ENCODE data around the gene CDIPT. TPM values are rescaled to one million over a fixed set of nuclear protein-coding genes. Genes with fewer than 3 reads are reported as not detected.
"Not testable (repeated sequence)": the region's sequence is repeated elsewhere in the genome, so short reads cannot be mapped to it uniquely, and the experiment has no call there.

CDIPT gene
- total RNA-seq, 2 experiments from 2014 or later: 39.5 to 43.9 TPM

GRCh38 chr16:29871822-29872546 lies 9.0 kb upstream of the CDIPT start:
- intact Hi-C loops (cut with micrococcal nuclease): no loop called here
- H3K27me3 Mint-ChIP-seq: peaks cover 8% of the 10 kb centered on the region
- H3K9me3 Mint-ChIP-seq: no peaks in the 10 kb centered on the region
- H3K27ac Mint-ChIP-seq: no peak overlapping the region
- no peak overlapping the region for H3K4me3 Mint-ChIP-seq
- CTCF ChIA-PET: interaction anchor here (0.8 kb wide), 1 partner anchor 24 kb away, joined by 3 read pairs; no protein-coding TSS in a partner anchor
- POLR2A ChIA-PET: interaction anchor here (1.0 kb wide), 1 partner anchor 9 kb away, joined by 3 read pairs; the partner anchor contains the start of gene CDIPT
- peaks cover 8% of the 10 kb centered on the region for H3K4me1 Mint-ChIP-seq (ENCODE audit: low read depth)
- no peaks in the 10 kb centered on the region for H3K36me3 Mint-ChIP-seq
- DNase-seq: no peak

GRCh38 chr16:29869067-29869466 lies 6.0 kb upstream of the CDIPT start:
- H3K4me1 Mint-ChIP-seq (ENCODE audit: low read depth); CTCF ChIA-PET; POLR2A ChIA-PET; H3K9me3 Mint-ChIP-seq; DNase-seq; intact Hi-C loops (cut with micrococcal nuclease); H3K27me3 Mint-ChIP-seq; H3K27ac Mint-ChIP-seq; H3K36me3 Mint-ChIP-seq; H3K4me3 Mint-ChIP-seq: not testable (repeated sequence)

GRCh38 chr16:29868396-29869009 lies 5.5 kb upstream of the CDIPT start:
- intact Hi-C loops (cut with micrococcal nuclease): no loop called here
- Mint-ChIP-seq H3K4me1 (ENCODE audit: low read depth) (no peaks in the 10 kb centered on the region), H3K9me3 (no peaks in the 10 kb centered on the region), H3K36me3 (no peaks in the 10 kb centered on the region), H3K4me3 (no peak overlapping the region), H3K27me3 (no peaks in the 10 kb centered on the region), H3K27ac (no peak overlapping the region)
- DNase-seq: no peak
- POLR2A ChIA-PET: no interaction called here
- CTCF ChIA-PET: no interaction called here

- no peak overlapping the region for H3K4me3 Mint-ChIP-seq
- no peaks in the 10 kb centered on the region for H3K27me3 Mint-ChIP-seq
- H3K36me3 Mint-ChIP-seq: peaks cover 3% of the 10 kb centered on the region
- intact Hi-C loops (cut with micrococcal nuclease): loop anchor here (5.0 kb wide), 1 partner anchor 158 kb away; the partner anchor contains the start of gene C16orf92
- ChIA-PET POLR2A (interaction anchor here (0.8 to 2.1 kb wide), 2 partner anchors 13 to 62 kb away, joined by 3 to 7 read pairs; partner anchors contain the start of gene KCTD13), CTCF (interaction anchor here (0.7 to 1.1 kb wide), 2 partner anchors 14 to 16 kb away, joined by 3 read pairs; no protein-coding TSS in a partner anchor)
- no peaks in the 10 kb centered on the region for H3K9me3 Mint-ChIP-seq
- no peak for DNase-seq
- H3K27ac Mint-ChIP-seq: no peak overlapping the region
- H3K4me1 Mint-ChIP-seq (ENCODE audit: low read depth): peaks cover 16% of the 10 kb centered on the region
Observed at GRCh38 chr16:29864205-29864604, 1.2 kb upstream of the CDIPT start.

GRCh38 chr16:29863669-29863984 lies 601 bp upstream of the CDIPT start:
- no peak for DNase-seq
- H3K4me1 Mint-ChIP-seq (ENCODE audit: low read depth): peaks cover 16% of the 10 kb centered on the region
- intact Hi-C loops (cut with micrococcal nuclease): loop anchor here (1.0 to 5.0 kb wide), 6 partner anchors 43 to 159 kb away; partner anchors contain the start of genes C16orf92, HIRIP3, KCTD13 and MVP
- CTCF ChIA-PET: interaction anchor here (0.7 to 2.4 kb wide), 7 partner anchors 11 to 192 kb away, joined by 3 to 11 read pairs (median 4); partner anchors contain the start of gene TMEM219
- H3K27me3 Mint-ChIP-seq: no peaks in the 10 kb centered on the region
- peaks cover 3% of the 10 kb centered on the region for H3K36me3 Mint-ChIP-seq
- peak overlapping the region; percentile 94 for H3K4me3 Mint-ChIP-seq
- no peaks in the 10 kb centered on the region for H3K9me3 Mint-ChIP-seq
- H3K27ac Mint-ChIP-seq: peak overlapping the region; percentile 92
- POLR2A ChIA-PET: interaction anchor here (2.1 kb wide), 1 partner anchor 62 kb away, joined by 7 read pairs; the partner anchor contains the start of gene KCTD13

GRCh38 chr16:29862383-29862883 lies 593 bp downstream of the CDIPT start:
- peak overlapping the region; percentile 88 for H3K27ac Mint-ChIP-seq
- no peaks in the 10 kb centered on the region for H3K9me3 Mint-ChIP-seq
- intact Hi-C loops (cut with micrococcal nuclease): loop anchor here (2.0 to 5.0 kb wide), 4 partner anchors 58 to 160 kb away; partner anchors contain the start of genes C16orf92, HIRIP3 and KCTD13
- peaks cover 6% of the 10 kb centered on the region for H3K36me3 Mint-ChIP-seq
- H3K4me3 Mint-ChIP-seq: peak overlapping the region; percentile 94
- peaks cover 18% of the 10 kb centered on the region for H3K4me1 Mint-ChIP-seq (ENCODE audit: low read depth)
- H3K27me3 Mint-ChIP-seq: no peaks in the 10 kb centered on the region
- CTCF ChIA-PET: interaction anchor here (0.9 to 2.4 kb wide), 7 partner anchors 10 to 193 kb away, joined by 3 to 11 read pairs (median 3); partner anchors contain the start of gene TMEM219
- POLR2A ChIA-PET: interaction anchor here (0.7 to 1.2 kb wide), 2 partner anchors 10 to 111 kb away, joined by 3 read pairs; no protein-coding TSS in a partner anchor
- DNase-seq: peak; percentile 28

- intact Hi-C loops (cut with micrococcal nuclease): loop anchor here (5.0 kb wide), 1 partner anchor 162 kb away; the partner anchor contains the start of gene C16orf92
- ChIA-PET POLR2A (no interaction called here), CTCF (interaction anchor here (1.2 kb wide), 1 partner anchor 12 kb away, joined by 7 read pairs; no protein-coding TSS in a partner anchor)
- Mint-ChIP-seq H3K9me3 (no peaks in the 10 kb centered on the region), H3K27me3 (no peaks in the 10 kb centered on the region), H3K4me1 (ENCODE audit: low read depth) (peaks cover 18% of the 10 kb centered on the region), H3K4me3 (no peak overlapping the region), H3K36me3 (peaks cover 6% of the 10 kb centered on the region), H3K27ac (no peak overlapping the region)
- no peak for DNase-seq
Observed at GRCh38 chr16:29860218-29860617, 2.8 kb downstream of the CDIPT start.

- DNase-seq: no peak
- Mint-ChIP-seq H3K27me3 (no peaks in the 10 kb centered on the region), H3K4me3 (no peak overlapping the region), H3K27ac (no peak overlapping the region), H3K36me3 (peaks cover 6% of the 10 kb centered on the region), H3K9me3 (no peaks in the 10 kb centered on the region), H3K4me1 (ENCODE audit: low read depth) (peaks cover 20% of the 10 kb centered on the region)
- intact Hi-C loops (cut with micrococcal nuclease): no loop called here
- ChIA-PET CTCF (interaction anchor here (0.5 to 1.4 kb wide), 3 partner anchors 11 to 250 kb away, joined by 3 to 5 read pairs (median 4); no protein-coding TSS in a partner anchor), POLR2A (no interaction called here)
Observed at GRCh38 chr16:29858974-29859373, 4.1 kb downstream of the CDIPT start.

- POLR2A ChIA-PET: interaction anchor here (1.9 kb wide), 1 partner anchor 10 kb away, joined by 5 read pairs; no protein-coding TSS in a partner anchor
- no peak for DNase-seq
- intact Hi-C loops (cut with micrococcal nuclease): no loop called here
- Mint-ChIP-seq H3K4me3 (no peak overlapping the region), H3K4me1 (ENCODE audit: low read depth) (peaks cover 20% of the 10 kb centered on the region), H3K36me3 (peaks cover 6% of the 10 kb centered on the region), H3K9me3 (no peaks in the 10 kb centered on the region), H3K27ac (no peak overlapping the region), H3K27me3 (no peaks in the 10 kb centered on the region)
- CTCF ChIA-PET: interaction anchor here (1.4 kb wide), 1 partner anchor 10 kb away, joined by 5 read pairs; no protein-coding TSS in a partner anchor
Observed at GRCh38 chr16:29858149-29858849, 4.7 kb downstream of the CDIPT start.

GRCh38 chr16:29857133-29857760 lies 5.8 kb downstream of the CDIPT start:
- H3K4me1 Mint-ChIP-seq (ENCODE audit: low read depth): peaks cover 20% of the 10 kb centered on the region
- DNase-seq: no peak
- ChIA-PET POLR2A (interaction anchor here (0.6 to 1.9 kb wide), 3 partner anchors 8 to 198 kb away, joined by 3 to 5 read pairs (median 4); no protein-coding TSS in a partner anchor), CTCF (interaction anchor here (1.2 to 2.0 kb wide), 2 partner anchors 9 to 166 kb away, joined by 4 to 8 read pairs; no protein-coding TSS in a partner anchor)
- no peaks in the 10 kb centered on the region for H3K9me3 Mint-ChIP-seq
- H3K27me3 Mint-ChIP-seq: no peaks in the 10 kb centered on the region
- intact Hi-C loops (cut with micrococcal nuclease): no loop called here
- no peak overlapping the region for H3K27ac Mint-ChIP-seq
- H3K36me3 Mint-ChIP-seq: peaks cover 6% of the 10 kb centered on the region
- H3K4me3 Mint-ChIP-seq: no peak overlapping the region

- no peak for DNase-seq
- ChIA-PET CTCF (interaction anchor here (1.6 kb wide), 1 partner anchor 154 kb away, joined by 6 read pairs; no protein-coding TSS in a partner anchor), POLR2A (no interaction called here)
- H3K27ac Mint-ChIP-seq: no peak overlapping the region
- H3K36me3 Mint-ChIP-seq: peaks cover 6% of the 10 kb centered on the region
- H3K4me3 Mint-ChIP-seq: no peak overlapping the region
- no peaks in the 10 kb centered on the region for H3K9me3 Mint-ChIP-seq
- H3K4me1 Mint-ChIP-seq (ENCODE audit: low read depth): peaks cover 4% of the 10 kb centered on the region
- H3K27me3 Mint-ChIP-seq: no peaks in the 10 kb centered on the region
- intact Hi-C loops (cut with micrococcal nuclease): no loop called here
Observed at GRCh38 chr16:29854520-29855100, 8.4 kb downstream of the CDIPT start.
